Right ventricle myocardium inferior (tissue), 1 donor: Measurements from ENCODE around the gene TBC1D22A. TPM values are rescaled to one million over a fixed set of nuclear protein-coding genes. Genes with fewer than 3 reads are reported as not detected.
"Not testable (repeated sequence)": the region's sequence is repeated elsewhere in the genome, so short reads cannot be mapped to it uniquely, and the experiment has no call there.

Source experiments
- ATAC-seq: fragments of 200-7000 bp; cut with Tn5 transposase; one replicate; pipeline ENCODE4 v1.9.1; 2020; ENCODE audit warnings: mild to moderate bottlenecking, moderate library complexity
- DNase-seq: peaks from one replicate; pipeline ENCODE4 v3.0.0; 2021; ENCODE audit errors: missing footprints
- intact Hi-C: fragments of 100-400 bp; cut with DNase I; formaldehyde crosslinking; loops from one replicate; pipeline ENCODE4 v1.11.0; 2022
- total RNA-seq: library from RNA; stranded (reverse); fragmentation: NEBNext Ultra II Directional; extraction: Animal tissue kit (Norgen Biotek cat#: 25700); gene quantifications from one replicate; pipeline ENCODE4 v1.2.1, GENCODE V29; 2021
- donor health status: DM: no; HTN: yes; CAD: no; lungs with severe emphysema.

TBC1D22A gene
- total RNA-seq, 1 donor from 2014 or later, result 14.6 TPM

- intact Hi-C loops, result no loop called here
- ATAC-seq (no peak), DNase-seq (no peak)
Observed at GRCh38 chr22:47167056-47167455, 404.6 kb downstream of the TBC1D22A start.

GRCh38 chr22:47167921-47168320 is 405.5 kb downstream of the TBC1D22A start:
- intact Hi-C loops, DNase-seq, ATAC-seq: not testable (repeated sequence)

GRCh38 chr22:47168441-47168840 is 406.0 kb downstream of the TBC1D22A start:
- DNase-seq, result no peak
- intact Hi-C loops, result no loop called here
- no peak for ATAC-seq

GRCh38 chr22:47168900-47169800 is 406.7 kb downstream of the TBC1D22A start:
- intact Hi-C loops, result no loop called here
- no peak for DNase-seq
- ATAC-seq, result no peak

GRCh38 chr22:47169801-47170140 is 407.3 kb downstream of the TBC1D22A start:
- DNase-seq (no peak), ATAC-seq (no peak)
- intact Hi-C loops, result no loop called here

GRCh38 chr22:47170511-47171440 is 408.3 kb downstream of the TBC1D22A start:
- DNase-seq, ATAC-seq, intact Hi-C loops: not testable (repeated sequence)

- intact Hi-C loops, result no loop called here
- no peak for ATAC-seq
- no peak for DNase-seq
Observed at GRCh38 chr22:47171441-47172221, 409.2 kb downstream of the TBC1D22A start.

- no peak for ATAC-seq
- intact Hi-C loops, result no loop called here
- no peak for DNase-seq
Observed at GRCh38 chr22:47172771-47173534, 410.5 kb downstream of the TBC1D22A start.

- intact Hi-C loops, result no loop called here
- DNase-seq, result no peak
- no peak for ATAC-seq
Observed at GRCh38 chr22:47173535-47174021, 411.1 kb downstream of the TBC1D22A start.

- DNase-seq, result no peak
Observed at GRCh38 chr22:47174096-47174495, 411.6 kb downstream of the TBC1D22A start.

GRCh38 chr22:47174671-47175112 is 412.2 kb downstream of the TBC1D22A start:
- DNase-seq (no peak), ATAC-seq (peak; percentile 15)
- intact Hi-C loops, result no loop called here

More at GRCh38 chr22:47174096-47174495, 411.6 kb downstream of the TBC1D22A start:
- intact Hi-C loops, result no loop called here
- ATAC-seq, result no peak

GRCh38 chr22:47175151-47176025 is 412.9 kb downstream of the TBC1D22A start:
- intact Hi-C loops, result no loop called here
- ATAC-seq (peak; percentile 45), DNase-seq (no peak)

- intact Hi-C loops, result no loop called here
- ATAC-seq, result no peak
- no peak for DNase-seq
Observed at GRCh38 chr22:47176026-47176389, 413.6 kb downstream of the TBC1D22A start.

GRCh38 chr22:47176573-47177333 is 414.3 kb downstream of the TBC1D22A start:
- intact Hi-C loops, result no loop called here
- DNase-seq (no peak), ATAC-seq (no peak)

- DNase-seq, result no peak
- intact Hi-C loops, result no loop called here
- ATAC-seq, result no peak
Observed at GRCh38 chr22:47177334-47177815, 414.9 kb downstream of the TBC1D22A start.

GRCh38 chr22:47178339-47178738 is 415.9 kb downstream of the TBC1D22A start:
- DNase-seq (no peak), ATAC-seq (no peak)
- intact Hi-C loops, result no loop called here
